Thoracic aorta (tissue), 2 donors: ENCODE measurements around the gene SLC35E2B. TPM values are rescaled to one million over a fixed set of nuclear protein-coding genes. Genes with fewer than 3 reads are reported as not detected.

Experiments used
- ATAC-seq: fragments of 150-250 bp; one replicate; pipeline ENCODE4 v1.8.0; 2017; ENCODE audit warnings: low read depth; ENCODE audit not compliant: insufficient number of reproducible peaks, low FRiP score
- DNase-seq: peaks from one replicate; pipeline ENCODE4 v3.0.0-alpha.2; 2020; ENCODE audit warnings: low spot score
- H3K27ac ChIP-seq, 2 donors: fragments of 200-600 bp; sonication (generic); 1 replicate in 1 of 2; 2 replicates in 1 of 2; pipeline ENCODE4 v1.5.1; 2016; ENCODE audit warnings: mild to moderate bottlenecking in 2 of 2, moderate library complexity in 2 of 2
- H3K27me3 ChIP-seq: fragments of 200-600 bp; sonication (generic); replicated peaks from 2 replicates; pipeline ENCODE4 v1.6.0; 2016; ENCODE audit warnings: mild to moderate bottlenecking; ENCODE audit not compliant: insufficient read depth
- H3K36me3 ChIP-seq: fragments of 200-600 bp; sonication (generic); one replicate; pipeline ENCODE4 v1.5.1; 2016
- H3K4me1 ChIP-seq, 2 donors: fragments of 200-600 bp; sonication (generic); 1 replicate in 1 of 2; 2 replicates in 1 of 2; pipeline versions ENCODE4 v1.5.1 to v1.6.0; 2016; ENCODE audit warnings: low read depth in 2 of 2, mild to moderate bottlenecking in 1 of 2; ENCODE audit not compliant: control insufficient read depth in 1 of 2
- H3K4me3 ChIP-seq: fragments of 200-600 bp; sonication (generic); 2 replicates; pipeline ENCODE4 v1.5.1; 2016; ENCODE audit warnings: mild to moderate bottlenecking
- H3K9me3 ChIP-seq: fragments of 200-600 bp; sonication (generic); 2 replicates; pipeline ENCODE4 v1.5.1; 2016
- CTCF ChIP-seq: fragments of 200-600 bp; sonication (generic); IDR thresholded peaks from one replicate; pipeline ENCODE4 v1.5.1; 2019; ENCODE audit warnings: antibody characterized with exemption
- total RNA-seq, 2 donors: library from RNA; depleted of rRNA; stranded (reverse); fragments of >200 nt; gene quantifications; one replicate each; pipeline versions ENCODE4 v1.1.0 to v1.2.3, GENCODE V29; 2016

SLC35E2B gene
- total RNA-seq, 2 donors from 2014 or later = 37.2 to 48.3 TPM

- no peak overlapping the region for H3K27ac ChIP-seq
- H3K4me1 ChIP-seq = no peaks in the 10 kb centered on the region
- no peaks in the 10 kb centered on the region for H3K9me3 ChIP-seq
- ATAC-seq (no peak), DNase-seq (no peak)
- H3K27me3 ChIP-seq = no peaks in the 10 kb centered on the region
- H3K4me3 ChIP-seq = no peak overlapping the region
- TF ChIP-seq CTCF = no peak
- peaks cover 3% of the 10 kb centered on the region for H3K36me3 ChIP-seq
Observed at GRCh38 chr1:1624443-1625403, 67.9 kb downstream of the SLC35E2B start.

- Histone ChIP-seq H3K27me3 (no peaks in the 10 kb centered on the region), H3K9me3 (no peaks in the 10 kb centered on the region), H3K27ac (no peak overlapping the region), H3K36me3 (peaks cover 3% of the 10 kb centered on the region), H3K4me1 (no peaks in the 10 kb centered on the region), H3K4me3 (no peak overlapping the region)
- ATAC-seq (no peak), DNase-seq (no peak)
- no peak for TF ChIP-seq CTCF
Observed at GRCh38 chr1:1623631-1624442, 68.8 kb downstream of the SLC35E2B start.

- H3K9me3 ChIP-seq = no peaks in the 10 kb centered on the region
- no peak for DNase-seq
- no peaks in the 10 kb centered on the region for H3K4me1 ChIP-seq
- no peak for ATAC-seq
- no peaks in the 10 kb centered on the region for H3K27me3 ChIP-seq
- no peak overlapping the region for H3K4me3 ChIP-seq
- no peak overlapping the region for H3K27ac ChIP-seq
- H3K36me3 ChIP-seq = peaks cover 3% of the 10 kb centered on the region
- no peak for TF ChIP-seq CTCF
Observed at GRCh38 chr1:1623181-1623630, 69.4 kb downstream of the SLC35E2B start.

- DNase-seq (no peak), ATAC-seq (no peak)
- no peaks in the 10 kb centered on the region for H3K4me1 ChIP-seq
- no peaks in the 10 kb centered on the region for H3K9me3 ChIP-seq
- H3K27me3 ChIP-seq = no peaks in the 10 kb centered on the region
- TF ChIP-seq CTCF = no peak
- peaks cover 6% of the 10 kb centered on the region for H3K36me3 ChIP-seq
- H3K4me3 ChIP-seq = no peak overlapping the region
- no peak overlapping the region for H3K27ac ChIP-seq
Observed at GRCh38 chr1:1622788-1623094, 69.9 kb downstream of the SLC35E2B start.
